DLD1 (cell line): ENCODE results near the gene TSTD1.

Source experiments
- in situ Hi-C: cut with HindIII; loops from 2 replicates; pipeline ENCODE4 v1.10.0; 2017; ENCODE audit warnings: low sequenced_read_pairs

TSTD1 gene

GRCh38 chr1:161038523-161039153 lies at the start of gene TSTD1:
TSTD1 (minus strand) TSS chr1:161038964; CDS start chr1:161038889, 75 bp downstream.
- in situ Hi-C loops = no loop called here

- in situ Hi-C loops = no loop called here
These were observed 47.7 kb upstream of the TSTD1 start for GRCh38 chr1:161086457-161086856.

GRCh38 chr1:161085165-161085564 lies 46.4 kb upstream of the TSTD1 start:
- in situ Hi-C loops = no loop called here

- in situ Hi-C loops = no loop called here
These were observed 45.8 kb upstream of the TSTD1 start for GRCh38 chr1:161084597-161084988.

GRCh38 chr1:161083748-161084596 lies 45.2 kb upstream of the TSTD1 start:
- in situ Hi-C loops = no loop called here

- in situ Hi-C loops = no loop called here
These were observed 44.4 kb upstream of the TSTD1 start for GRCh38 chr1:161082996-161083747.

- in situ Hi-C loops = no loop called here
These were observed 43.7 kb upstream of the TSTD1 start for GRCh38 chr1:161082483-161082882.

- in situ Hi-C loops = no loop called here
These were observed 42.8 kb upstream of the TSTD1 start for GRCh38 chr1:161081519-161081918.

- in situ Hi-C loops = no loop called here
These were observed 42.0 kb upstream of the TSTD1 start for GRCh38 chr1:161080441-161081405.

GRCh38 chr1:161079436-161080110 lies 40.8 kb upstream of the TSTD1 start:
- in situ Hi-C loops = no loop called here

GRCh38 chr1:161077426-161077825 lies 38.7 kb upstream of the TSTD1 start:
- in situ Hi-C loops = no loop called here

GRCh38 chr1:161076410-161076809 lies 37.6 kb upstream of the TSTD1 start:
- in situ Hi-C loops = no loop called here

GRCh38 chr1:161074676-161075368 lies 36.1 kb upstream of the TSTD1 start:
- in situ Hi-C loops = no loop called here

- in situ Hi-C loops = no loop called here
These were observed 34.8 kb upstream of the TSTD1 start for GRCh38 chr1:161073474-161074121.

GRCh38 chr1:161072751-161073449 lies 34.1 kb upstream of the TSTD1 start:
- in situ Hi-C loops = no loop called here

- in situ Hi-C loops = no loop called here
These were observed 33.2 kb upstream of the TSTD1 start for GRCh38 chr1:161071886-161072371.

- in situ Hi-C loops = no loop called here
These were observed 32.0 kb upstream of the TSTD1 start for GRCh38 chr1:161070761-161071160.

- in situ Hi-C loops = no loop called here
These were observed 31.0 kb upstream of the TSTD1 start, which contains the start of gene ARHGAP30 for GRCh38 chr1:161069731-161070270. ARHGAP30 (minus strand) TSS chr1:161069891; CDS start chr1:161069624, 267 bp downstream.
